Mesenchymal stem cell (in vitro differentiated cells and primary cell): Measurements from ENCODE around the gene TMEM45B.

Source experiments
- DNase-seq: peaks from one replicate; pipeline ENCODE4 v3.0.0-alpha.2; 2013
- H2AFZ ChIP-seq: one replicate; pipeline ENCODE4 v1.6.1; 2013; ENCODE audit warnings: low read depth, mild to moderate bottlenecking, control low read depth, inconsistent platforms, low read length, moderate library complexity
- H2AK5ac ChIP-seq: 2 replicates; pipeline ENCODE4 v1.6.1; 2013; ENCODE audit warnings: low read length, moderate library complexity, mild to moderate bottlenecking, inconsistent platforms; ENCODE audit not compliant: severe bottlenecking
- H2BK120ac ChIP-seq: one replicate; pipeline ENCODE4 v1.6.1; 2013; ENCODE audit warnings: low read depth, mild to moderate bottlenecking, inconsistent platforms, low read length, moderate library complexity
- H2BK12ac ChIP-seq, 2 experiments: one replicate each; pipeline ENCODE4 v1.6.1; 2013; ENCODE audit warnings: inconsistent platforms in 2 of 2, low read length in 2 of 2, mild to moderate bottlenecking in 2 of 2, moderate library complexity in 2 of 2, control low read depth in 1 of 2
- H2BK15ac ChIP-seq: one replicate; pipeline ENCODE4 v1.6.1; 2013; ENCODE audit warnings: mild to moderate bottlenecking, low read depth, inconsistent platforms; ENCODE audit not compliant: poor library complexity, severe bottlenecking
- H2BK5ac ChIP-seq: 2 replicates; pipeline ENCODE4 v1.6.1; 2013; ENCODE audit warnings: low read depth, mild to moderate bottlenecking, low read length, control low read depth, inconsistent platforms; ENCODE audit not compliant: poor library complexity, severe bottlenecking
- H3K14ac ChIP-seq, 2 experiments: one replicate each; pipeline ENCODE4 v1.6.1; 2013; ENCODE audit warnings: inconsistent platforms in 2 of 2, low read length in 2 of 2, control low read depth in 1 of 2, mild to moderate bottlenecking in 1 of 2, moderate library complexity in 1 of 2
- H3K18ac ChIP-seq, 2 experiments: one replicate each; pipeline ENCODE4 v1.6.1; 2013; ENCODE audit warnings: inconsistent platforms in 2 of 2, low read length in 2 of 2, control low read depth in 1 of 2, low read depth in 1 of 2, mild to moderate bottlenecking in 1 of 2
- H3K23ac ChIP-seq, 2 experiments: one replicate each; pipeline ENCODE4 v1.6.1; 2013; ENCODE audit warnings: inconsistent platforms in 2 of 2, low read length in 2 of 2, mild to moderate bottlenecking in 2 of 2, moderate library complexity in 2 of 2, control low read depth in 1 of 2
- H3K27ac ChIP-seq: 2 replicates; pipeline ENCODE4 v1.5.1; 2013; ENCODE audit warnings: mild to moderate bottlenecking, moderate library complexity, low read length, control low read depth, inconsistent platforms; ENCODE audit not compliant: poor library complexity, severe bottlenecking
- H3K27me3 ChIP-seq, 2 experiments: 2 replicates each; pipeline versions ENCODE4 v1.6.1 to v1.7.0; 2013; ENCODE audit warnings: low read length in 2 of 2, mild to moderate bottlenecking in 2 of 2, moderate library complexity in 2 of 2, control low read depth in 1 of 2, inconsistent platforms in 1 of 2; ENCODE audit not compliant: control insufficient read depth in 1 of 2, insufficient read depth in 1 of 2
- H3K36me3 ChIP-seq, 2 experiments: 2 replicates each; pipeline versions ENCODE4 v1.6.1 to v1.7.0; 2013; ENCODE audit warnings: low read length in 2 of 2, control low read depth in 1 of 2, inconsistent platforms in 1 of 2, low read depth in 1 of 2, mild to moderate bottlenecking in 1 of 2; ENCODE audit not compliant: insufficient read depth in 2 of 2, control insufficient read depth in 1 of 2
- H3K4ac ChIP-seq, 2 experiments: one replicate each; pipeline ENCODE4 v1.6.1; 2013; ENCODE audit warnings: inconsistent platforms in 2 of 2, low read length in 2 of 2, mild to moderate bottlenecking in 2 of 2, moderate library complexity in 2 of 2, control low read depth in 1 of 2, low read depth in 1 of 2
- H3K4me1 ChIP-seq: 2 replicates; pipeline ENCODE4 v1.6.1; 2013; ENCODE audit warnings: low read depth, low read length, control low read depth; ENCODE audit not compliant: control insufficient read depth, insufficient read depth
- H3K4me2 ChIP-seq: 2 replicates; pipeline ENCODE4 v1.6.1; 2013; ENCODE audit warnings: low read length, mild to moderate bottlenecking, inconsistent platforms; ENCODE audit not compliant: poor library complexity, severe bottlenecking
- H3K4me3 ChIP-seq, 2 experiments: 2 replicates each; pipeline versions ENCODE4 v1.5.1 to v1.7.0; 2013; ENCODE audit warnings: low read length in 2 of 2, mild to moderate bottlenecking in 2 of 2, control low read depth in 1 of 2, low read depth in 1 of 2; ENCODE audit not compliant: insufficient read depth in 1 of 2
- H3K79me1 ChIP-seq: replicated peaks from 2 replicates; pipeline ENCODE4 v1.6.1; 2013; ENCODE audit warnings: mild to moderate bottlenecking, control low read depth, low read length, inconsistent platforms; ENCODE audit not compliant: poor library complexity, severe bottlenecking
- H3K9ac ChIP-seq: 2 replicates; pipeline ENCODE4 v1.7.0; 2013; ENCODE audit warnings: mild to moderate bottlenecking, low read length, moderate library complexity
- H3K9me3 ChIP-seq: 2 replicates; pipeline ENCODE4 v1.7.0; 2013; ENCODE audit warnings: mild to moderate bottlenecking, low read length; ENCODE audit not compliant: control insufficient read depth
- H4K8ac ChIP-seq: one replicate; pipeline ENCODE4 v1.6.1; 2013; ENCODE audit warnings: inconsistent platforms, mild to moderate bottlenecking, low read length, moderate library complexity
- H4K91ac ChIP-seq: one replicate; pipeline ENCODE4 v1.6.1; 2013; ENCODE audit warnings: mild to moderate bottlenecking, low read length, inconsistent platforms
- WGBS: methylation state at CpG from one replicate; pipeline ENCODE4 v1.1.7; 2013; ENCODE audit warnings: mixed read lengths; 5-methylcytosine and 5-hydroxymethylcytosine counted together

TMEM45B gene

DNA sequence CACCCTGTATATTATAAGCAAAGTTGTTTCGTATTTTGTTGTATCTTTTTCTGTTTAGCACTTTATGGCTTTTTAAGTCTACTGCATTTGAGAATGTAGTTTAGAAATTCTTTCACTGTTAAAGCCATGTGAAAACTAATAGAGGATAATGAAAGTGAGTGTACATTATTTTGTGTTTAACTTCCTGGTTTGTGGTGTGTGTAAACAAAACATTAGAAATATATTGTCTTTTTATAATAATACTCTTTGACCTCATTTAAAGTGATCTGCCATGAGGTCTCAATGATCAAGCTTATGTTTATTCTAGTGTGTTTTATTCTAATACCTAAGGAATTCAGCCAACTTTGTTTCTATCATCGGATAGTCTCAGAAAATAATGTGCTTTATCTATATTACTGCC lies 27.4 kb upstream of the TMEM45B start:
- no peak overlapping the region for H3K14ac ChIP-seq
- H3K23ac ChIP-seq: no peak overlapping the region
- H2BK12ac ChIP-seq: no peak overlapping the region
- no peak overlapping the region for H2BK15ac ChIP-seq
- no peak overlapping the region for H4K8ac ChIP-seq
- WGBS: 75% methylated on average over 1 of the region's 2 CpGs
- H3K4me2 ChIP-seq: no peak overlapping the region
- no peaks in the 10 kb centered on the region for H3K4me1 ChIP-seq
- H3K36me3 ChIP-seq: no peaks in the 10 kb centered on the region
- no peak overlapping the region for H2AK5ac ChIP-seq
- no peak for DNase-seq
- no peak overlapping the region for H3K27ac ChIP-seq
- H3K9me3 ChIP-seq: no peaks in the 10 kb centered on the region
- no peak overlapping the region for H2BK120ac ChIP-seq
- H3K18ac ChIP-seq: no peak overlapping the region
- no peaks in the 10 kb centered on the region for H3K79me1 ChIP-seq
- no peak overlapping the region for H2BK5ac ChIP-seq
- H3K9ac ChIP-seq: no peak overlapping the region
- H3K27me3 ChIP-seq: peaks cover 8 to 10% of the 10 kb centered on the region in 2 experiments
- no peak overlapping the region for H4K91ac ChIP-seq
- no peak overlapping the region for H2AFZ ChIP-seq
- no peak overlapping the region for H3K4me3 ChIP-seq
- no peak overlapping the region for H3K4ac ChIP-seq

DNA sequence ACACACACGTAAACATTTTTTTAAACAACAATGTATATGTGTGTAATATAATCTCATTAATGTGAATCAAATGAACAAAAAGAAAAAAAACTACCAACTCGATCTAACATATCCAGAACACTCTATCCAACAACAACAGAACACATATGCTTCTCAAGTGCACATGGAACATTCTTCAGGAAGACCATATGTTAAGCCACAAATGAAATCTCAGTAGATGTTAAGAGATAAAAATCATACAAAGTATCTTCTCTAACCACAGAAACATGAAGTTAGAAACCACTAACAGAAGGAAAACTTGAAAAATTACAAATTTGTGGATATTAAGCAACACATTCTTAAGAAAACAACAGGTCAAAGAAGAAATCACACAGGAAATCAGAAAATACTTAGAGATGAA lies 25.5 kb upstream of the TMEM45B start:
- no peak overlapping the region for H2BK5ac ChIP-seq
- H2BK120ac ChIP-seq: no peak overlapping the region
- no peaks in the 10 kb centered on the region for H3K4me1 ChIP-seq
- H3K23ac ChIP-seq: no peak overlapping the region
- WGBS: 67% methylated on average over 1 of the region's 2 CpGs
- no peak overlapping the region for H2AFZ ChIP-seq
- no peak overlapping the region for H3K9ac ChIP-seq
- peaks cover 5 to 10% of the 10 kb centered on the region in 2 experiments for H3K27me3 ChIP-seq
- H4K8ac ChIP-seq: no peak overlapping the region
- no peak overlapping the region for H2BK15ac ChIP-seq
- no peak overlapping the region for H3K14ac ChIP-seq
- no peak overlapping the region for H3K18ac ChIP-seq
- H3K79me1 ChIP-seq: no peaks in the 10 kb centered on the region
- H3K4me3 ChIP-seq: no peak overlapping the region
- no peak for DNase-seq
- no peak overlapping the region for H3K4ac ChIP-seq
- peaks cover under 1% of the 10 kb centered on the region for H3K9me3 ChIP-seq
- H2BK12ac ChIP-seq: no peak overlapping the region
- no peak overlapping the region for H2AK5ac ChIP-seq
- no peak overlapping the region for H3K27ac ChIP-seq
- no peak overlapping the region for H4K91ac ChIP-seq
- H3K36me3 ChIP-seq: no peaks in the 10 kb centered on the region
- H3K4me2 ChIP-seq: no peak overlapping the region

DNA sequence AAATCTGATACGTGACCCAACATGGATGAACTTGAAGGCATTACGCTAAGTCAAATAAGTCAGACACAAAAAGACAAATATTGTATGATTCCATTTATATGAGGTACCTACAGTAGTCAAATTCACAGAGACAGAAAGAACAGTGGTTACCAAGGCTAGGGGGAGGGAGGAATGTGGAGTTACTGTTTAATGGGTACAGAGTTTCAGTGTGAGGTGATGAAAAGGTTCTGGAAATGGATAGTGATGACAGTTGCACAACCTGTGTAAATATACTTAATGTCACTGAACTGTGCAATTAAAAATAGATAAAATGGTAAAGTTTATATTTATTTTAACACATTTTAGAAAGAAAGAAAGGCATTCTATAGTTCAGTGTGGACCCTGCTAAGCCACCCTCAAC lies 24.1 kb upstream of the TMEM45B start:
- no peak overlapping the region for H3K14ac ChIP-seq
- DNase-seq: no peak
- H3K4ac ChIP-seq: no peak overlapping the region
- H2BK120ac ChIP-seq: no peak overlapping the region
- no peaks in the 10 kb centered on the region for H3K4me1 ChIP-seq
- no peak overlapping the region for H3K23ac ChIP-seq
- no peak overlapping the region for H3K9ac ChIP-seq
- H3K18ac ChIP-seq: no peak overlapping the region
- H3K27ac ChIP-seq: no peak overlapping the region
- no peak overlapping the region for H2BK12ac ChIP-seq
- no peak overlapping the region for H3K4me3 ChIP-seq
- H2AFZ ChIP-seq: no peak overlapping the region
- 100% methylated on average over 1 of the region's 2 CpGs for WGBS
- no peak overlapping the region for H2AK5ac ChIP-seq
- no peak overlapping the region for H4K91ac ChIP-seq
- no peak overlapping the region for H3K4me2 ChIP-seq
- H2BK15ac ChIP-seq: no peak overlapping the region
- no peak overlapping the region for H4K8ac ChIP-seq
- no peaks in the 10 kb centered on the region for H3K36me3 ChIP-seq
- H3K27me3 ChIP-seq: peaks cover 5 to 10% of the 10 kb centered on the region in 2 experiments
- H3K79me1 ChIP-seq: no peaks in the 10 kb centered on the region
- no peak overlapping the region for H2BK5ac ChIP-seq
- peaks cover 6% of the 10 kb centered on the region for H3K9me3 ChIP-seq

DNA sequence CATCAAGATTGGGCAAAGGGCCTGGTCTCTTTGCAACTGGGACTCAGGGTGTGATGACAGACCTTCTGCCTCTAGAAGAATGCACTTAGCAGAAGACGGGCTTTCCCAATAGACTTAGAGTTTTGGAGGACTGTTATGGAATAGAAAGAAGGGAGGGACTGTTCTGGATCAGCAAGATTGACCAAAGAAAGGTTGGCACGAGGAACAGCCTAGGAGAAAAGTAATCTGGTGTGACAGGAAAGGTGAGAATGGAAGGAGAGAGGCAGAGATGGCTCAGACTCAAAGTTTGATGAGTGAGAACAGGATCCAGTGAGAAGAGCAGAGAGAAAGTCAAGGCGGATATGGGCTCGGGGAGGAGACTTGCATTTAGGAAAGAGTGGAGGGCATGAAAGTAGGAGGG lies 23.0 kb upstream of the TMEM45B start:
- Histone ChIP-seq H3K4me2 (no peak overlapping the region), H2BK5ac (no peak overlapping the region), H2AFZ (no peak overlapping the region), H4K8ac (no peak overlapping the region), H4K91ac (no peak overlapping the region), H3K27ac (no peak overlapping the region), H2BK12ac (no peak overlapping the region), H3K4me1 (no peaks in the 10 kb centered on the region), H3K9ac (no peak overlapping the region), H3K4me3 (no peak overlapping the region), H2BK120ac (no peak overlapping the region), H2BK15ac (no peak overlapping the region), H2AK5ac (no peak overlapping the region), H3K4ac (no peak overlapping the region), H3K27me3 (peaks cover 5 to 8% of the 10 kb centered on the region in 2 experiments), H3K9me3 (peaks cover 6% of the 10 kb centered on the region), H3K18ac (no peak overlapping the region), H3K79me1 (no peaks in the 10 kb centered on the region), H3K36me3 (no peaks in the 10 kb centered on the region), H3K23ac (no peak overlapping the region), H3K14ac (no peak overlapping the region)
- WGBS: 53% methylated on average over 3 of the region's 4 CpGs
- DNase-seq: no peak
